ENCODE measurements around the gene TTYH3.

DNA sequence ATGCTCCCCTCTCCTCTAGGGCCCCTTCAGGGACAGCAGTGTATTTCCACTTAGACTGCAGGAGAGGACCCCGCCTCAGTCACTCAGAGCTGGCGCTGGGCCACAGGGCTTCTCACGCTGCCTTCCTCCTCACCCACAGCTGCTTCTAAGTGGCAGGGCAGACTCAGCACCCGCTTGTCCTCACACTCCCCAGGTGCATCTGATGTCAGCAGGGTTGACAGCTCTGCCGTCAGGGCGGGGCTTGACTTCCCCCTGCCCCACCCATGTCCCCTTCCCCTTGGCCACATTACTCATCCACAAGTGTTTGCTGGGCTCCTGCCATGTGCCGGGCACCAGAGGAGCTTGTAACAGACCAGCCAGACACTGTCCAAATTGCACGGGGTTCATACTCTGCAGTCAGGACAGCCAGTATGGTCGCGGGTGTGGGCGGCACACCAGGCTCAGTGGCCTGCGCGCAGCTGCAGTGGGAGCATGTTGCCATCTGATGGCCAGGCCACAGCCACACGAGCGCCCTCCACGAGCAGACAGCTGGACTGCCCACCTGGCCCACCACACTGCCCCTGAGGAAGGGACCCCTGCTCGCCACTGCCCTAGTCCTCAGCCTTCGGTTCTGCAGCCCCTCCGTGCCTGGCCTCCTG is 29.3 kb upstream of the TTYH3 start:
- TF ChIP-seq GATA2 (IDR thresholded peaks at IDR 0.05; ENCODE audit: low read depth, low read length), result no peak
- no peak for TF ChIP-seq GATA3 (IDR thresholded peaks at IDR 0.05; ENCODE audit: low read depth, low read length)
